ENCODE data around the gene SDCBP2.

SDCBP2 gene

DNA sequence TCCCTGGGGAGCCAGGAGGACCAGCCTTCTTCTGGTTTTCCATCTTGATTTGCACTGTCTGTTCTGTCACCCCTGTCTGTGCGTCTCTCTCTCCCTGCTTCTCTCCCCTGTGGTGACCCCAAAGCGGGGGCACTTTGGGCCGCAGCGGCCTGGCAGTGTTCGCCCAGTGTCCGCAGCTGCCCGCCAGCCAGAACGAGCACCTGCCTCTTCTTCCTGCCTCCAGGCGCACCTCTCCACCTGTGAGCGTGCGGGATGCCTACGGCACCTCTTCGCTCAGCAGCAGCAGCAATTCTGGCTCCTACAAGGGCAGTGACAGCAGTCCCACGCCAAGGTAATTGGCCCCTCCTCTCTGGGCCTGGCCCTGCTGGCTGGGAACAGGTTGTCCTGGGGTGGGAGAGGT lies 32.0 kb downstream of the SDCBP2 start:
- DNase-seq (ENCODE audit: low spot score), result no peak

DNA sequence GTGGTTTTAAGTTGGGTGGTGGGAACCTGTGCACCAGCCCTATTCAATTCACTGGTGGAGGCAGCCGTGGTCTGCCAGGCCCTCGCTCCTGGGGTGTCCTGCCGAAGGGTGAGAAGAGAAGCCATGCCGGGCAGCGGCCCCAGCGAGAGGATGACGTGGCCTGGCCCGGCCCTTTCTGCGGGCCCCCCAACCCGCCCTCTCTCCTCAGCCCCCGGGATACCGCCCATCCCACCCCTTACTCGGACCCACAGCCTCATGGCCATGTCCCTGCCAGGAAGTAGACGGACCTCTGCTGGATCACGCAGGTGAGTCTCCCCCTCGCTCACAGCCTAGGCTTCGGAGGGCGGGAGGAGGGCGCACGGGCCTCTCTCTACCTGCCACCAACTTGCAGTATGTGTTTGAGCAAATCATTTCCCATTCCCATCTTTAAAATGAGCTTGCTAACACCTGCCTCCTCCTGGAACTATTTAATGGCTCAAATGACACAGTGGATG lies 32.8 kb downstream of the SDCBP2 start:
- no peak for DNase-seq (ENCODE audit: low spot score)

DNA sequence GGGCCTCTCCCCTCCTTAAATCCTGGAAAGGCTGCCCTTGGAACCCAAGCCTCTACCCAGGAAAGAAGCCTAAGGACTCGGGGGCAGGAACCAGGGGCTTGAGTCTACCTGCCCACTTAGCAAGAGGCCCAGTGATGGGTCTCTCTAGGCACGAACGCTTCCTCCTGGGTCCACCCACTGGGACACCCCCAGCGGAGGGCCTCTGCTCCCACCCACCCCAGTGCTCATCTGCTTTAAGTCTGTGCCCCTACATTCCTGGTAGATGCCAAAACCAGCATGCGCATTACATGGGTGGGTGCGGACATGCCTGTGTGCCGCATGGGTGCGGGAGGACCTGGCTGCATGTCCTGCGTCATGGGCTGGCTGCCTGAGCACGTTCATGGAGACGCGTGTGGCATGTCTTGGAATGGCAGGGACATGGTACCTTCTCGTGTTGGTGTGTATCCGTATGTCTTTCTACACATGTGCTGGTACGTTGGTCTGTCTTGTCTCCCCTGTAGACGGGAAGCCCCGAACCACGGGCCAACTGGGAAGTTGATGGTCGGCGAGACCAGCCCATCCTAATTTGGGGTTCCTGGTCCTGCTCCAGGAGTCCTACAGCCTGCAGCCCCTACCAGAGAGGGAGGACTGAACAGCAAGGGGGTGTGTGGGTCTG lies 33.5 kb downstream of the SDCBP2 start:
- DNase-seq (ENCODE audit: low spot score), result no peak

DNA sequence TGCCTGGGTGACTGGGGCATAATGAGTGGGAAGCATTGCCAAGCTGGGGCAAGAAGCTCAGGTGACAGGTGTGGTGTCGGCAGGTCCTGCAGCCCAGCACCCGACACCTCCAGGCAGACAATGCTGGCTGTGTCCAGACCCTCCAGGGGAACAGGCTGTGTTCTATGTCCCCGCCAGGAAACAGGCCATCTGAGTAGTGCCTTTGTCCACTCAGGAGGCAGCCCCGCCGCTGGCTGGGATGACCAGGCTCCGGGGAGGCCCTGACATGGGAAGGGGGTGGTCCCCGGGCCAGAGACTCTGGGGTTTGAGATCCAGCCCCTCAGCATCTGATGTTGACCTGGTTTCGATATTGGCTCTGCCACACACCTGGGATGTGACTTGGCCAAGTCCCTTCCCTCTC lies 34.4 kb downstream of the SDCBP2 start:
- DNase-seq (ENCODE audit: low spot score), result no peak

DNA sequence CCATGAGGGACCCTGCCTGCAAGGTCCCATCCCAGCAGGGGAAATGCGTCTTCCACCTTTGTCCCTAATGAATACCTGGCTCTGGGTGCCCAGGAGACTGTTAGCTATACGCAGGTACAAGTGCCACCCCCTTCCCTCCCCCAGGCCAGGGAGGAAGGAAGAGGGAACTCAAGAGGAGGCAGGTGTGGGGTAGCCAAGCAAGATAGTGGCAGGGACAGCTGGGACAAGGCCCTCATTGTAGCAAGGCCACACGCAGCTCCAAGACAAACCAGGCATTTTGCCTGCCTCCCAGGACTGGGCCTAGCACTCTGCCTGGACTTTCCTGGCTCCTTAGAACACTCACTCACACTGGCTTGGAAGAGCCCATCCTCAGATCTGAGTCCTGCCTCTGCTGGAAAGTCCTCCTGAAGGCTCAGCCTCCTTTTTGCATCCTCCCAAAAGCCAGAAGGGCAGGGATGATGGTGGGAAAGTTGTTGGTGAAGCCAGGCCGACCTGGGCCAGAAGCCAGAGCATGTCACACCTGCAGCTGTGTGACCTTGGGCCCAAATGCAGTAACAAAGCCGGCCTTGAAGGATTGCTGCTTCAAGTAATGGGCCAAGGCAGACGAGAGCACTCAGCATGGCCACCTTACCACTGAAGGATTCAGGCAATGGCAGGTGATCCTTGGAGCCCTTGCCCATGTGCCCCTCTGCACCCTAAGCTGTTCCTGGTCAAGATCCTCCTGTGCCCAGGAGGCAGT lies 35.1 kb downstream of the SDCBP2 start:
- DNase-seq (ENCODE audit: low spot score), result no peak

DNA sequence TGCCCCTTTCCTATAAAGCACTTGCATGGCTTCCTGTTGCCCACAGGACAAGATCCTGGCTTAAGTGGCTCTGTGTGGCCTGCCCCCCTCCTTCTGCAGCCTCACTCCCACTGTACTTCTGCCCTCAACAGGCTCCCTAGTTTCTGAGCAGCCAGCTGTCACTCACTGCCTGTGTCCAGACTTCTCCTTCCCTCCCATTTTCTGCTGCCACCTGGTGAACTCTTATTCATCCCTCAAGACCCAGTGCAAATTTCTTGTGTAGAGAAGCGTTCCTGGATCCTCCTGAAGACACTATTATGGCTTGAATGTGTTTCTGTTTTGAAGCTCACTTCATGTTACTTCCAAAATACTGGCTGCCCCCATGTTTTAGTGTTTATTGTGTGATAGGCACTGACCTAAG lies 36.3 kb downstream of the SDCBP2 start:
- no peak for DNase-seq (ENCODE audit: low spot score)

GRCh38 chr20:1291191-1291741 lies 37.7 kb downstream of the SDCBP2 start:
- no peak for DNase-seq (ENCODE audit: low spot score)

DNA sequence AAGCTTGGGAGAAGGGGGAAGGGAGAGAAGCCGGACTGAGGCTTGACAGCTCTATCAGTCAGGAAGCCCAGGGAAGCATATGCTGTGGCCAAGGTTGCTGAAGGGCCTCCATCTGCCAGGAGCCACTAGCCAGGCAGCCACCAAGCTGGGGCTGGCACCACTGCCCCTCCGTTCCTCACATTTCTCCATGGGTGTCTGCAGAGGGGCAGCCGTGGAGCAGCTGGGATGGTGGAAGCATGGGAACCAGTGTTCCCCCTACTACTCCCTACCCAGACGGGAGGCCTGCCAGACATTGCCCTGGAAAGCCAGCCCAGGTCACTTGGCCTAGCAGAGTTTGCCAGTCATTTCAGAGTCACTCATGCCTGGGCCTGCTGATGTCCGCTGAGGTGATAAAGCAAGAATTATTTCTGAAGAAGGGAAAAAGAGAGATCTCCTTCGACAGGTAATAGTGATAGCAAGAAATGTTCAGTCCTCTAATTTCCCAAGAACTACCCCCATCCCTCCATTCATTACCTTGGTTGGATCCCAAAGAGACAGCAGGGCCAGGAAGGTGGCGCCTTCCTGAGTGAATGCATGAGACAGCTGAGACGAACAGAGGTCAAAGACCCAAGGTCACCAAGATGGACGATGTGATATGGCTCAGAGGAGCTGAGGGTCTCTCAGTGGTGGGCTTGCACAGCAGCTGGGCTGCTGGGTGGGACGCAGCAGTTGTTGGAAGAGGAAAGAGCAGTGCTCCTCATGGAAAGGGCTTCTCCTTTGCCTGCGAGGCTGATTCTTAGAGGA lies 41.0 kb downstream of the SDCBP2 start:
- no peak for DNase-seq (ENCODE audit: low spot score)

DNA sequence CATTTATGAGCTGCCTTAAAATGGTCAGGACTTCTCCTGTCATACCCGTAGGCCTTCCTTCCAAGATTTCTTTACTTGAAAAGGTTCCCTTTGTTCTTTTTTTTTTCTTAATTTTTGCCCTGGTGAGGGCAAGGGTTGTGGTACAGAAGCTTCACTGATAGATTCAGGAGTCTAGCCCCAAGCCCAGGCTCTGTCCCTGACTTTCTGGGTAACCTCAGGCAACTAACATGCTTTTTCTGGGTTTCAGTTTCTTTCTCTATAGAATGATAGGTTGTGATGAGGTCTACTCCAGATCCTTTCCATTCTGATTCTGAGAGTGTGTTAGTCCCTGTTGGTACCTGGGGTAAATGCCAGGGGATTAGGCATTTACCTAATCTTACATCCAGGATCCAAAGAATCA lies 41.6 kb downstream of the SDCBP2 start:
- DNase-seq (ENCODE audit: low spot score), result no peak

DNA sequence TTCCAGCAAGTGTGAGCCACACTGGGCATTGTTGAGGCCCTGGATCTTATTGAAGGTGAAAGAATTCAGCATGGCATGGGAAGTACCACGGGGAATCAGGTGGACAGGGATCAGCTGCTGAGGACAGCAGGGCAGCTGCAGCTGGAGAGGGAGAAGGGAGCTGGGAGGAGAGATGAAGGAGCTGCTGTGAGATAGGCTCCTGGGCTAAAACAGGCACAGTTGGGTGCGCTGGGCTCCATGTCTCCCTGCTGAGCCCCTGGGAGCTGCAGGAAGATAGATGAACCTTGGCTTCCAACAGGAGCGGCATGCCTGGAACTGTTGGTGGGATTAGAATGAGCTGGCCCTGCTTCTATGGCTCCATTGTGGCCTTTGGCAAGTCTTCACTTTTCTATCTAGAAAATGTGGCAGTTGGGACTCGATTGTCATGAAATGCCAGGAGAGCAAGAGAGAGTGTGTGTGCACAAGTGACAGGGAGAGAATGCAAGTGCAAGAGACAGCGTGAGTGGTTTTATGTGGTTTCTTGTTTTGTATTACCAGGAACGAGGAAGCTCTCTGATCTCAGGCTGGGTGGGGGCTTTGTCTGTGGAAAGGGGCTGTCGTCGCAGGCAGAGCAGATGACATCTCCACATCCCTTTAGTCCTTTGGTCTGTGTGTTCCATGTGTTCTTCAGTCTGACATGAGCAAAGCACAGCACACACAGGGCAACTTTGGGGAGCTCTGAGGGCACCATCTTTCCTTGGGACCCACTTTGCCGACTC lies 42.5 kb downstream of the SDCBP2 start:
- DNase-seq (ENCODE audit: low spot score), result no peak

- no peak for DNase-seq (ENCODE audit: low spot score)
Observed at GRCh38 chr20:1283522-1284510, 45.1 kb downstream of the SDCBP2 start.

GRCh38 chr20:1282966-1283365 lies 46.0 kb downstream of the SDCBP2 start:
- DNase-seq (ENCODE audit: low spot score), result no peak

DNA sequence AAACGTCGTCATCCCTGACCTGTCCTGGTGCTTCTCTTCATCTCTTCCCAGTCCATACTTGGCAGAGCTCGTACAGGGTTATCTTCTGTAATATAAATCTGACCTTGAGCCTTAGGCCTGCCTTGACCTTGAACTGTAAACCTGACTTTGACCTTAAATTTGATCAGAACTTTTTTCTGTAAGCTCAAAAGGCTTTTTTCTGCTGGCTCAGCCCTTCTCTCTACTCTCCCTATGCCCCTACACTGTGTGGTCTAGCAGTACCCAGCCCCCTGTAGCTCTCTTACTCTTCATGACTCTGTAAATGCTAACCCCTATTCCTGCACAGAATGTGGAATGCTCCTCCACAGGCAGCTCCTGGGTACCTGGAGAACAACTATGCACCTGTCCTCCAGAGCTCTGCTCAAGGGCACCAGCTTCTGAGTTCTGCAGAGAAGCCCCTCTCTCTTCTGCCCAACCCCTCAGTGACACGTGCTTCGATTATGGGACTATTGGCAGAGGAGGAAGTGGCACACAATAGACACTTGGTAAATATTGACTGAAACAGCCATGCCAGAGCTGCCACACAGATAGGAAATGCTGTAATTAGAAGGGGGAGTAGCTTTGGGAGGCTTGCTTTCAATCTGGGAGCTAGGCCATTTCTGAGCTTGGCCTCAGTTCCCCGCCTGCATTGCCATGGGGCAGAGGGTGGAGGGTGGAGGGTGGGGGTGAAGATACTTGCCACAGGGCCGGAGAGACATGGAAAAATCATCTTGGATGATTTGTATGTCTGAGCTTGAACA lies 47.5 kb downstream of the SDCBP2 start:
- peak; percentile 17 for DNase-seq (ENCODE audit: low spot score)

GRCh38 chr20:1280195-1281102 lies 48.5 kb downstream of the SDCBP2 start:
- DNase-seq (ENCODE audit: low spot score), result peak; percentile 28

DNA sequence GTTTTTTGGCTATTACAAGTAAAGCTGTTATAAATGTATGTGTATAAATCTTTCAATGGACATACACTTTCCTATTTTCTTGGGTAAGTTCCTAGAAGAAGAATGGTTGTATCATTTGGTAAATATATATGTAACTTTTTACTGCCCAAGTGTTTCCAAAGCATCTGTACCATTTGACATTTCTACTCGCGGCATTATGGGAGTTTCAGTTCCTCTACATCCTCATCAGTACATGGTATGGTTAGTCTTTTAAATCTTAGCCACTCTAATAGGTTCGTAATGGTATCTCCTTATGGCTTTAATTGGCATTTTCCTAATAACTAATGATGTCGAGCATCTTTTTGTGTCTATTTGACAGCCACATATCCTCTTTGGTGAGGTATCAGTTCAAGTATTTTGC lies 49.9 kb downstream of the SDCBP2 start:
- no peak for DNase-seq (ENCODE audit: low spot score)

DNA sequence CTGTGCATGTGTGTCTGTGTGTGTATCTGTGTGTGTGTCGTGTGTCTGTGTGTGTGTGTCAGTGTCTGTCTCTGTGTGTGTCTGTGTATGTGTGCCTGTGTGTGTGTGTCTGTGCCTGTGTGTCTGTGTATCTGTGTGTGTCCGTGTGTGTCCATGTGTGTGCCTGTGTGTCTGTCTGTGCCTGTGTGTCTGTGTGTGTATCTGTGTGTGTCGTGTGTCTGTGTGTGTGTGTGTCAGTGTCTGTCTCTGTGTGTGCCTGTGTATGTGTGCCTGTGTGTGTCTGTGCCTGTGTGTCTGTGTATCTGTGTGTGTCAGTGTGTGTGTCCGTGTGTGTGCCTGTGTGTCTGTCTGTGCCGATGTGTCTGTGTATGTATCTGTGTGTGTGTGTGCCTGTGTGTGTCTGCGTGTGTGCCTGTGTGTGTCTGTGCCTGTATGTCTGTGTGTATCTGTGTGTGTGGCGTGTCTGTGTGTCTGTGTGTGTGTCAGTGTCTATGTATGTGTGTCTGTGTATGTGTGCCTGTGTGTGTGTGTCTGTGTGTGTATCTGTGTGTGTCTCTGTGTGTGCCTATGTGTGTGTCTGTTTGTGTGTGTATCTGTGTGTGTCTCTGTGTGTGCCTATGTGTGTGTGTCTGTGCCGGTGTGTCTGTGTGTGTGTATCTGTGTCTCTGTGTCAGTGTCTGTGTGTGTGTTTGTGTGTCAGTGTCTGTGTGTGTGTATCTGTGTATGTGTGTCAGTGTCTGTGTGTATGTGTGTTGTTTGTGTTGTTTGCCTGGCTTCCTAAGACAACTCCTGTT lies 51.2 kb downstream of the SDCBP2 start:
- DNase-seq (ENCODE audit: low spot score), result peak; percentile 27

- peak; percentile 28 for DNase-seq (ENCODE audit: low spot score)
Observed at GRCh38 chr20:1275919-1276318, 53.0 kb downstream of the SDCBP2 start.

All from ecto neural progenitor cell (in vitro differentiated cells).